HG02970 (cell line): ENCODE measurements around the gene PTBP1.
"Not testable (repeated sequence)": the region's sequence is repeated elsewhere in the genome, so short reads cannot be mapped to it uniquely, and the experiment has no call there.

ENCODE experiments used
- ATAC-seq: cut with Tn5 transposase; IDR thresholded peaks from one replicate; pipeline ENCODE4 v1.9.1; 2021; ENCODE audit warnings: mild to moderate bottlenecking, moderate library complexity, moderate number of reproducible peaks; ENCODE audit not compliant: unreplicated experiment, low FRiP score

Gene PTBP1

DNA sequence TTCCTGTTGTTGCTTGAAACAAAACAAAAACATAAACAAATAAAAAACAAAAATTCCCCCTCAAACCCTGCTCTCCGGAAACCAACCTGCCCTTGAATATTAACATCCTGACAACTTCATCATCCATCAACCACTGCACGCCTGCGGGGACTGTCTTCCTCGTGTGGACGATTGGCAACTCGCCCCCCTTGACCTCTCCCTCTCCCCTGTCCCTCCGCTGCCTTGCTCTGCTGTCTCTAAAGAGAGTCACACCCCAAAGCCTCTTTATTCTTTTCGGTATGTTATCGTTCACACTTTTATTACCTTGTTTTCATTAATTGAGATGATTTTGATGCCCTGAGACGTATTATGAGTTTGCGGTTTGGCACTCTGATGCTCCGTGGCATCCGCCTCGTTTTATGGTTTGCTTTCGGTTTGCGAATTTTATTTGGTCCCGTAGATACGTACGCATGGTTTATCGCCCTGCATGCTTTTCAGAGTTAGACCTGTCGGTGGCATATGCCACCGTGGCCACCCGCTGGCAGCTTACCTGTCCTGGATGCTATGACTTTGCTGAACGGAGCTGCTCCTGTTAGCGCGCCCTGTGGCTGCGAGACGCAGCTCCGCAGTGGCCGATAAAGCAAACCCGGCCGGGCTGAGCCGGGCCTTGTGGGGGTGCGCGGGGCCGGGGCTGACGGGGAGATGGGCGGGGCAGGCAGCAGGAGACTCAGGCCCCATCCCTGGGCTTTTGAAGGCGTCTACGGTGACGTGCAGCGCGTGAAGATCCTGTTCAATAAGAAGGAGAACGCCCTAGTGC, 10.6 kb downstream of the PTBP1 start:
- ATAC-seq: no peak

DNA sequence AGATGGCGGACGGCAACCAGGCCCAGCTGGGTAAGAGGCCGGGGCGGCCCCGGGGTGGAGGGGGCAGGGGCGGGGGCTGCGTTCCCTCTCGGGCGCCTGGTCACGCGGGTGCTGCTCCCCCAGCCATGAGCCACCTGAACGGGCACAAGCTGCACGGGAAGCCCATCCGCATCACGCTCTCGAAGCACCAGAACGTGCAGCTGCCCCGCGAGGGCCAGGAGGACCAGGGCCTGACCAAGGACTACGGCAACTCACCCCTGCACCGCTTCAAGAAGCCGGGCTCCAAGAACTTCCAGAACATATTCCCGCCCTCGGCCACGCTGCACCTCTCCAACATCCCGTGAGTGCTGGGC, 11.1 kb downstream of the PTBP1 start:
- ATAC-seq: no peak

DNA sequence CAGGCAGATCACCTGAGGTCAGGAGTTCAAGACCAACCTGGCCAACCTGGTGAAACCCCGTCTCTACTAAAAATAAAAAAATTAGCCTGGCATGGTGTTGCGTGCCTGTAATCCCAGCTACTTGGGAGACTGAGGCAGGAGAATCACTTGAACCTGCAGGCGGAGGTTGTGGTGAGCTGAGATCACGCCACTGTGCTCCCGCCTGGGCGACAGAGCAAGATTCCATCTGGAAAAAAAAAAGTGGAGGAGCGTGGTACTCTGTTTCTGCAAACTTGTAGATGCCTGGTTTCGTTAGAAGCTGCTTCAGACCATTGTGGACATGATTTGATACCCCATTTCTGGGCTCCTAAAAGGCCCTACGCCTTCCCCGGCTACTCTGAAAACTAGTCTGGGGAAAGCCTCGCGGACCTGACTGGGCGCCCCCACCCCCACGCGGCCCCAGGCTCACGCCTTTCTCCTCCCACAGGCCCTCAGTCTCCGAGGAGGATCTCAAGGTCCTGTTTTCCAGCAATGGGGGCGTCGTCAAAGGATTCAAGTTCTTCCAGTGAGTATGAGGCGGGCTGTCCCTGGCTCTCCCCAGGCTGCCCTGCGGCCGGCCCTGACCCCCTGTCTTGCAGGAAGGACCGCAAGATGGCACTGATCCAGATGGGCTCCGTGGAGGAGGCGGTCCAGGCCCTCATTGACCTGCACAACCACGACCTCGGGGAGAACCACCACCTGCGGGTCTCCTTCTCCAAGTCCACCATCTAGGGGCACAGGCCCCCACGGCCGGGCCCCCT, 13.0 kb downstream of the PTBP1 start:
- no peak for ATAC-seq

DNA sequence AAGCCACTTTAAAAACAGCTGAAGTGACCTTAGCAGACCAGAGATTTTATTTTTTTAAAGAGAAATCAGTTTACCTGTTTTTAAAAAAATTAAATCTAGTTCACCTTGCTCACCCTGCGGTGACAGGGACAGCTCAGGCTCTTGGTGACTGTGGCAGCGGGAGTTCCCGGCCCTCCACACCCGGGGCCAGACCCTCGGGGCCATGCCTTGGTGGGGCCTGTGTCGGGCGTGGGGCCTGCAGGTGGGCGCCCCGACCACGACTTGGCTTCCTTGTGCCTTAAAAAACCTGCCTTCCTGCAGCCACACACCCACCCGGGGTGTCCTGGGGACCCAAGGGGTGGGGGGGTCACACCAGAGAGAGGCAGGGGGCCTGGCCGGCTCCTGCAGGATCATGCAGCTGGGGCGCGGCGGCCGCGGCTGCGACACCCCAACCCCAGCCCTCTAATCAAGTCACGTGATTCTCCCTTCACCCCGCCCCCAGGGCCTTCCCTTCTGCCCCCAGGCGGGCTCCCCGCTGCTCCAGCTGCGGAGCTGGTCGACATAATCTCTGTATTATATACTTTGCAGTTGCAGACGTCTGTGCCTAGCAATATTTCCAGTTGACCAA, 13.7 kb downstream of the PTBP1 start:
- no peak for ATAC-seq

DNA sequence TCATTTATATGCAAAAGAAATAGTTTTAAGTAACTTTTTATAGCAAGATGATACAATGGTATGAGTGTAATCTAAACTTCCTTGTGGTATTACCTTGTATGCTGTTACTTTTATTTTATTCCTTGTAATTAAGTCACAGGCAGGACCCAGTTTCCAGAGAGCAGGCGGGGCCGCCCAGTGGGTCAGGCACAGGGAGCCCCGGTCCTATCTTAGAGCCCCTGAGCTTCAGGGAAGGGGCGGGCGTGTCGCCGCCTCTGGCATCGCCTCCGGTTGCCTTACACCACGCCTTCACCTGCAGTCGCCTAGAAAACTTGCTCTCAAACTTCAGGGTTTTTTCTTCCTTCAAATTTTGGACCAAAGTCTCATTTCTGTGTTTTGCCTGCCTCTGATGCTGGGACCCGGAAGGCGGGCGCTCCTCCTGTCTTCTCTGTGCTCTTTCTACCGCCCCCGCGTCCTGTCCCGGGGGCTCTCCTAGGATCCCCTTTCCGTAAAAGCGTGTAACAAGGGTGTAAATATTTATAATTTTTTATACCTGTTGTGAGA, 14.3 kb downstream of the PTBP1 start:
- ATAC-seq: no peak

DNA sequence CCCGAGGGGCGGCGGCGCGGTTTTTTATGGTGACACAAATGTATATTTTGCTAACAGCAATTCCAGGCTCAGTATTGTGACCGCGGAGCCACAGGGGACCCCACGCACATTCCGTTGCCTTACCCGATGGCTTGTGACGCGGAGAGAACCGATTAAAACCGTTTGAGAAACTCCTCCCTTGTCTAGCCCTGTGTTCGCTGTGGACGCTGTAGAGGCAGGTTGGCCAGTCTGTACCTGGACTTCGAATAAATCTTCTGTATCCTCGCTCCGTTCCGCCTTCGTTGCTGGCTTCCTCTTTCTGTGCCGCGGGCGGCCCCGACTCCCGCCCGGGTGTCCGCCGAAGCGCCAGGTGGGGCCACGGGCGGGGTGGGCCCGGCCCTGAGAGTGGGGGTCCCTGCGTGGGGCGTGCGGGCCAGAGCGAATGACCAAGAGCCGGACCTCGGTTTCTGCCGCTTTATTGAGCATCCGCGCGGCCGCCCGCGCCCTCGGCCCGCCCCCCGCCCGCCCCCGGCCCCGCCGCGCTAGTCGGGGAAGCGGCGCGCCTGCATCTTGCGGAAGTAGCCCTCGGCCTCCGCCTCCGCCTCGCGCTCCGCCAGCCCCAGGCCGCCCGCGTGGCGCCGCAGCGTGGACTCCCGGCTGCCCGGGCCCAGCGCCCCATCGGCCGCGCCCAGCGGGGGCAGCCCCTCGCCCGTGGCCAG, 14.9 kb downstream of the PTBP1 start:
- ATAC-seq: no peak

DNA sequence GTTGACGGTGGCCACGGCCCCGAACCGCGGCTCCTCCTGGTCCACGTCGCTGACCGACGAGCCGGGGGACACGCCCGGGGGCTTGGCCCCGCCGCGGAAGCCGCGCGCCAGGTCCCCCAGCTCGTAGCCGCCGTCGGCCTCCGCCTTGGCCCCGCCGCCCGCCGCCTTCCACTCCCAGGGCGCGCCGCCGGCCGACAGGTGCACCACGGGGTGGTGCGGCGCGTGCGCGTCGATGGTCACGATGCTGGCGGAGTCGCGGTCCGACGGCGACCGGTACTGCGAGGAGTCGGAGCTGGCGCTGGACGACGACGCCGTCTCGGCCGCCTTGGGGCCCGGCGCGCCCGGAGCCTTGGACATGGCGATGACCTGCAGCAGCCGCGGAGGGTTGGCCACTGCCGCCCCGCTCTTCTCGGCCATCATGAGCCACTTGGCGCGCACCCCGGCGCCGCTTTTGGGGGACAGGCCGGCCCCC, 15.5 kb downstream of the PTBP1 start:
- no peak for ATAC-seq

DNA sequence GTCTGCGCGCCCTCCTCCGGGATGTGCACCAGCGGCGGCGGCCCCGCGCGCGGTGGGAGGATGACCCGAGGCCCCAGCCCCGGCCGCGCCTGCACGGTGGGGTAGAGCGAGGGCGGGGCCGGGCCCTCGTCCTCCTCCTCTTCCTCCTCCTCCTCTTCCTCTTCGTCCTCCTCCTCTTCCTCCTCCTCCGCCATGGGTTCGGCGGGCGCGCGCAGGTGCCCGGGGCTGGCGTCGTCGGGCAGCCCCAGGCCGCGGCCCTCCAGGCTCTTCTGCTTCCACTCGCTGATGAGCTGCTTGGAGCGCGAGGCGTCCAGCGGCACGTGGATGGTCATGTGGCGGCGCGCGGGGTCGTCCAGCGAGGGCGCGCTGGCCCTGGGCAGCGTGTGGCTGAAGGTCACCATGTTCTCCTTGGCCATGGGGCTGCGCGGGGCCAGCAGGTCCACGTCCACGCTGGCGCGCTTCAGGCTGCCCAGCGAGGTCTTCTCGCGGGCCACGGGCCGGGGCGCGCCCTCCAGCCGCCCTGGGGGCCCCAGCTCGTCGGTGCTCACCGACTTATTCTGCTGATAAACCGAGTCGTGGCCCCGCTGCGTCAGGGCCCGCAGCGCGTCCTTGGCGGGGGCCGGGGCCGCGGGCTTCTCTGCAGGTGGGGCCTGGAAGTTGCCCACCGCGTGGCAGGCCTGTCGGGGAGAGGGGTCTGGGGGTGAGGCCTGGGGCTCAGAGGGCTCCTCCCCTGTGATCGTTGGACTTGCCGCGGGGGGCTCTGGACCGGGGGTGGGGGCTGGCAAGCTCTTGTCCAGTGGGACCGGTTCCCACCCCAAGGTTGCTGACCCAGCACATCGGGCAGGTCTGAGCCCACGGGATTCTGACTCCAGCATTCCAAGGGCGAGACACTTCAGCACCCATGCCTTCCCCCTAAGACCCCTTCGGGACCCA, 16.2 kb downstream of the PTBP1 start:
- no peak for ATAC-seq

DNA sequence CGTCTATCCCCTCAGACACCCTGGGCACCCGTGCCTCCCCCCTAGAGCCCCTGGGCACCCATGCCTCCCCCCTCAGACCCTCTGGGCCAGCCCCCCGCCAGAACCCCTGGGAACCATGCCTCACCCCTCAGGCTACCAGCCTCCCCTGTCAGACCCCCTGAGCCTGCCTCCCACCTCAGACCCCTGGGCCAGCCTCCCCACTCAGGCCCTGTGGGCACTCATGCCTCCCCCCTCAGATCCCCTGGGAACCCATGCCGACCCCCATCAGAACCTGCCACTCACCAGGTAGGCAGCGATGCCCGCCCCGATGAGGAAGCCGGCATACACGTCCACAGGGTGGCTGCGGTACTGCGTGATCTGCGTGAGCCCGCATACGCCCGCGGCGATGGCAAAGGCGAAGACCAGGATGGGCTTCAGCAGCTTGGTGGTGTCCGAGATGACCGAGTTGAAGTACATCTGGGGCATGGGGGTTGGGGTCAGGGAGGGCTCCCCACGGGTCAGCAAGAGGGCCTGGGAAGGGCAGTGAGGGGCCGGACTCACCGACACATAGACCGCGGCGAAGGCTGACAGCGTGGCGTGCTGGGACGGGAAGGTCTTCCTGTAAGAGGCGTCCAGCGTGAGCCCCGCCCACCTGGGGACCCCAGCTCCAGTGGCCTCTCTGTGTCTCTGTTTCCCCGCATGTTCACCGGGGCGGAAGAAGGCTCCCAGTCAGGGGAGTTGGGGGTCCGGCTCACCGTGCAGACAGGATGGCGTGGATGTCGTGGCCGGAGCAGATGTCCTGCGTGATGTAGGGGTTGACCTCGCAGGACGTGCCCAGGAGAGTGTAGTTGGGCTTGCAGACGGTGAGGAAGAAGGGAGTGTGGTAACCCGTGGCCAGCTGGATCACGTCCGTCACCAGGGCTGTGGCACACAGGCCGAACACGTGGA, 17.2 kb downstream of the PTBP1 start:
- ATAC-seq: no peak

DNA sequence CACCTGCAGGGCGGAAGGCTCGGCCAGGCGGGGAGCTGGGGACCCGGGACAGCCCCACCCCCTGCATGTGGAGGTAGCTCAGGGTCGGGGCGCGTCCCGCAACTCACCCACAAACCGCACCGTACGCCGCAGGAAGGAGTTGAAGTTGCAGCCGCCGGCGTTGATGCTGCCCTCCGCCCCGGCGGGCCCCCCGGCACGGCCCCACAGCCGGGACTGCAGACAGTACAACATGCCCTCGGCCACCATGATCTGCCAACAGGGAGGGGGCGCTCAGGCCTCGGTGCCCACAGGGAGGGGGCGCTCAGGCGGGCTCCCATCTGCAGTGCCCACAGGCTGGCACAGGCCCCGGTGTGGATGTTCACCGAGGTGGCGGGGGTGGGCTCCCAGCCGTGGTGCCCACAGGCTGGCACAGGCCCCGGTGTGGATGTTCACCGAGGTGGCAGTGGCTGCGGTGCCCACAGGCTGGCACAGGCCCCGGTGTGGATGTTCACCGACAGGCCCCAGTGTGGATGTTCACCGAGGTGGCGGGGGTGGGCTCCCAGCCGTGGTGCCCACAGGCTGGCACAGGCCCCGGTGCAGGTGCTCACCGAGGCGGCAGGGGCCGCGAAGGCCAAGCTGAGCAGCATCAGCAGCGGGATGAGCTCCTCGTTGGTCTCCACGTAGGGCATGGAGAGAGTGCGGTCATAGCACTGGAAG, 18.0 kb downstream of the PTBP1 start:
- ATAC-seq: no peak

DNA sequence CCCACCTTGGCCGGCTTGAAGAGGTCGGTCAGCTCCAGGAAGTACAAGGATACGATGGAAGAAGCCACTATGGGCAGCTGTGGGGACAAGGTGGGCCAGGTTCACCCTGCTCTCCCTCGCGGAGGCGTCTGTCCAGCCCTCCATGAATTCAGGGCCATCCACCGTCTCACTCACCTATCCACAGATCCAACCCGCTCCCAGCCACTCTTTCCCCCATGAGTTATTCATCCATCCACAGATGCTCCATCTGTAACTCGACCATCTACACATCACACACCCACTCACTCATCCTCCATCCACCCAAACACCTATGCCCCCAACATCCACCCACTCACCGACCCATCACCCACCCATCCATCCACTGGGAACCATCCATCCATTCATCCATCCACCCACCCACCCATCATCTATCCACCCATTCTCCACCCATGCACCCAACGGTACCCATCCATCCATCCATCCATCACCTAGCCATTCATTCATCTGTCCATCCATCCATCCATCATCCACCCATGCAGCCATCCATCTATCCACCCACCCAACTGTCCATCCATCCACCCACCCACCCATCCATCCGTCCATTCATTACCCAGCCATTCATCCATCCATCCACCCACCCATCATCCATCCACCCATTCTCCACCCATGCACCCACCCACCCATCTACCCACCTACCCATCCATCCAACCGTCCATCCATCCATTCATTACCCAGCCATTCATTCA, 18.7 kb downstream of the PTBP1 start:
- ATAC-seq: no peak

DNA sequence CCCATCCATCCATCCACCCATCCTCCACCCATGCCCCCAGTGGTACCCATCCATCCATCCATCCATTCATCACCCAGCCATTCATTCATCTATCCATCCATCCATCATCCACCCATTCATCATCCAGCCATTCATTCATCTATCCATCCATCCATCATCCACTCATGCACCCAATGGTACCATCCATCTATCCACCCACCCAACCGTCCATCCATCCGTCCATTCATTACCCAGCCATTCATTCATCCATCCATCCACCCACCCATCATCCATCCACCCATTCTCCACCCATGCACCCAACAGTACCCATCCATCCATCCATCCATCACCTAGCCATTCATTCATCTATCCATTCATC, 19.2 kb downstream of the PTBP1 start:
- no peak for ATAC-seq

DNA sequence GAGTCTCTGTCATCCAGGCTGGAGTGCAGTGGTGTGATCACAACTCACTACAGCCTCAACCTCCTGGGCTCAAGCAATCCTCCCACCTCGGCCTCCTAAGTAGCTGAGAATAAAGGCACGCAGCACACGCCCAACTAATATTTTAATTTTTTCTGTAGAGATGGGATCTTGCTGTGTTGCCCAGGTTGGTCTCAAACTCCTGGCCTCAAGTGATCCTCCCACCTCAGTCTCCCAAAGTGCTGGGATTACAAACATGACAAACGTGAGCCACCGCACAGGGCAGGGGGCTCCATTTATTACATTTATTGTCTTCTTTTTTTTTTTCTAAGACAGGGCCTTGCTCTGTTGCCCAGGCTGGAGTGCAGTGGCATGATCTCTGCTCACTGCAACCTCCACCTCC, 23.0 kb downstream of the PTBP1 start:
- ATAC-seq: not testable (repeated sequence)

DNA sequence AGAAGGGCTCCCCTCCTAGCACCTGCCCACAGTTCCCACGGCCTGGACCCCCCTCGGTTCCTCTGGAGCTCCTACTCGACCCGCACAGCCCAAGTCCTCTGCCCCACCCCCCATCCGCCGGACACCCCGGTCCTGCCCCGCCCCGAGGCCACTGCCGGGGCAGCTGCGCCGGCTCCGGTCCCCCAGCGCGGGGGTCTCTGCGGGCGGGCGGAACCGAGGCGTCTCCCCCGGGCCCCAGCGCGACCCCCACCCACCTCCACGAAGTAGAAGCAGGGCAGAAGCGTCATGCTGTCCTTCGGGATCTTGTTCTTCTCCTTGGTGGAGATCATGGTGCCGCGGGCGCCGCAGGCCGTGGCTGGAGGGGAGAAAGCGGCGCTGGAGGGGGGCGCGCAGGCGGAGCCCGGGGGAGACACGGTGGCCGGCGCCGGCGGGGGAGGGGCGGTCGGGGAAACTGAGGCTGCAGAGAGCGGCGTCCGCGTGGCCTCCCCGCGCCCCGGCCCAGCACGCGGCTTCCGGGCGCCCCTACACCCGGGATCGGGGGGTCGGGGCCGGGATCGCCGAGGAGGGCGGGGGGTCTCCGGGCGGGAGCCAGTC, 24.1 kb downstream of the PTBP1 start:
- no peak for ATAC-seq

DNA sequence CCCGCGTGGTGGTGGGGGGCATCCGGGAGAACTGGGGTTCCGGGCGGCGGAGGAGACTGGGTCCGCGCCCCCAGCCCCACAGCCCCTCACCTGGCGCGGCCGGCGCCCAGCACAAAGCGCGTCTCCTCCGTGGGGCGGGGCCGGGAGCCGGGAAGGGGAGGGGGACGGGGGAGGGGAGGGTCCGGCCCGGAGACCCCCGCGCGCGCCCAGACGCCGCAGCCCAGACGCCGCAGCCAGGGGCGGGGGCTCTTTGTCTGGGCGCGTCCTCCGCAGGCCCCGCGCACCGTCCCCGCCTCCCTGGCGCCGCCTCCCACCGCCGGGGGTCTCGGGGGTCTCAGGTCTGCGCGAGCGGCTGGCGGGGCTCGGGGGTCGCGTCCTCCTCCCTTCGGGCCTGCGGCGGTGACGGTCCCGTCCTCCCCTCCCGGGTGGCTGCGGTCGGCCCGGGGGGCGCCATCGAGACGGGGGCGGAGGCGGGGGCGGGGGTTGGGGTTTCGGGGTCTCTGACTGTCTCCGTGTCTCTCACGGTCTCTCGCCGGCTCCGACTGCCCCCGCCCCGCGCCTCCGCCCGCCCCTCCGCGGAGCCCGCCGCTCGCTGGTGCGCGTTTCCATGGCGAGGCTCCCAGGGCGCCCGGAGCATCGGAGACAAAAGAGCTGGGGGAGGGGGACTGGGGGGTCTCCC, 24.7 kb downstream of the PTBP1 start, which contains the start of gene PLPPR3:
TSS of gene PLPPR3 (minus strand) at position 131 of the 679 bp plus-strand sequence. CDS start 396 bp downstream, outside the sequence.
- ATAC-seq: no peak

DNA sequence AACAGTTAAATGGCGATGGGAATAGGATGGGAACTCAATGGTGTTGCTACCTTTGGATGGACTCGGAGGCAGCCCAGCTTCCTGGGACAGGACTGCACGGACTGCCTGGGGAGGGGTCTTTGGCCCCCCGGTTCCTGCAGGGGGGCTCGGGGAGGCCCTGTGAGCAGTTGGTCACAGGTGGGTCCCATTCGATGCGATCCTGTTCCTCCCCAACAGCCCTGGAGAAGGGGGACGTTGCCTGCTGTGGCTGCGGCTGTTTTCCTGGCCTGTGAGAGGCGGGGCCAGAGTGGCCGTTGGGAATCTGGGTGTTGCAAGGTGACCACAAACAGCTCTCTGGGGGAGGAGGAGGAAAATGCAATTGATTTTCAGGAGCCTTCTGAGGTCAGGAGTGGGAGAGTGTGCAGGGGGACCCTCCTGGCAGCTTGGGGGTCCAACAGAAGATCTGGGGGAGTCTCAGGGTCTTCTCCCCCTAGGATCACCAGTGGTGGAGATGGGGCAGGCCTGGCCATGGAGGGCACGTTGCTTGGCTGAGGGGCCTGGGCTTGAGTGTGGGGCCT, 26.4 kb downstream of the PTBP1 start:
- no peak for ATAC-seq
